Measurements from ENCODE around the gene PSPN.

DNA sequence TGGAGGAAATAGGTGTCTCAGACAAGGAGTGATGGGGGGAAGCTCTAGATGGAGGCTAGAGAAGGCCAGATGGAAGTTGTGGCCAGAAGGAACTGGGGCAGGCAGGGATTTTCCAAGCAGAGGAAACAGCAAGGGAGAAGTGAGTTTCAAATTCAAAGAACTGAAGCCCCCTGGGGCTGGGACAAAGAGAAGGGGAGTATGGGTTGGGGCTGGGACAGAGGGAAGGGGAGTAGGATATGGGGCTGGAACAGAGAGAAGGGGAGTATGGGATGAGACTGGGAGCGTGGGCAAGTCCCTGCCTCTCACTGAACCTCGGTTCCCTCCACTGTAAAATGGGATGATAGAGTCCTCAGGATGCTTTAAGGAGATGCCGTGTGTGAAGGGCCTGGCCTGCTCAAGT is 19.1 kb upstream of the PSPN start:
- TF ChIP-seq, protein P1, sequence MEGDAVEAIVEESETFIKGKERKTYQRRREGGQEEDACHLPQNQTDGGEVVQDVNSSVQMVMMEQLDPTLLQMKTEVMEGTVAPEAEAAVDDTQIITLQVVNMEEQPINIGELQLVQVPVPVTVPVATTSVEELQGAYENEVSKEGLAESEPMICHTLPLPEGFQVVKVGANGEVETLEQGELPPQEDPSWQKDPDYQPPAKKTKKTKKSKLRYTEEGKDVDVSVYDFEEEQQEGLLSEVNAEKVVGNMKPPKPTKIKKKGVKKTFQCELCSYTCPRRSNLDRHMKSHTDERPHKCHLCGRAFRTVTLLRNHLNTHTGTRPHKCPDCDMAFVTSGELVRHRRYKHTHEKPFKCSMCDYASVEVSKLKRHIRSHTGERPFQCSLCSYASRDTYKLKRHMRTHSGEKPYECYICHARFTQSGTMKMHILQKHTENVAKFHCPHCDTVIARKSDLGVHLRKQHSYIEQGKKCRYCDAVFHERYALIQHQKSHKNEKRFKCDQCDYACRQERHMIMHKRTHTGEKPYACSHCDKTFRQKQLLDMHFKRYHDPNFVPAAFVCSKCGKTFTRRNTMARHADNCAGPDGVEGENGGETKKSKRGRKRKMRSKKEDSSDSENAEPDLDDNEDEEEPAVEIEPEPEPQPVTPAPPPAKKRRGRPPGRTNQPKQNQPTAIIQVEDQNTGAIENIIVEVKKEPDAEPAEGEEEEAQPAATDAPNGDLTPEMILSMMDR (IDR thresholded peaks at IDR 0.05) = no peak
- no peak for TF ChIP-seq ZFX (IDR thresholded peaks at IDR 0.05; ENCODE audit: borderline replicate concordance)

Measured in 22Rv1 (cell line).